HG03469 (cell line): ENCODE data around the gene FAM241A.
"Not testable (repeated sequence)": the region's sequence is repeated elsewhere in the genome, so short reads cannot be mapped to it uniquely, and the experiment has no call there.

ENCODE experiments used
- ATAC-seq: cut with Tn5 transposase; IDR thresholded peaks from one replicate; pipeline ENCODE4 v1.9.1; 2021; ENCODE audit warnings: mild to moderate bottlenecking, moderate library complexity, moderate number of reproducible peaks; ENCODE audit not compliant: unreplicated experiment

FAM241A gene

GRCh38 chr4:112136551-112136950, 8.7 kb upstream of the FAM241A start:
- ATAC-seq = no peak

DNA sequence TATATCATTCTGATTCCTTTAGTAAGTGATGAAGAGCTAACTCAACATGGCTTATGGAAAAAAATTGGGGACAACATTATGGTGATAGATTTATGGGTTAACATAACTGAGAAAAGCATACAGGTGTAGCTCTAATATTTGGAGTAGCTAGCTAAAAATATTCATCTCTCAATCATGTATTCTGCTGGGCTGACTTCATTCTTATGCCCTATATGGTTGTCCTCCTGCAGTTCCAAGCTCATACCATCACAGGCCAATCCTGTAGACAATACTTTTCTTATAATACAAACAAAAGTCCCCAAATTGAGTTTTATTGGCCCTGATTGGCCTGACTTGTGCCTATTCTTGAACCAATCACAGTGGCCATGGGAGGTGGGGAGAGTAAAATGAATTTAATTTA, 6.7 kb upstream of the FAM241A start:
- no peak for ATAC-seq

DNA sequence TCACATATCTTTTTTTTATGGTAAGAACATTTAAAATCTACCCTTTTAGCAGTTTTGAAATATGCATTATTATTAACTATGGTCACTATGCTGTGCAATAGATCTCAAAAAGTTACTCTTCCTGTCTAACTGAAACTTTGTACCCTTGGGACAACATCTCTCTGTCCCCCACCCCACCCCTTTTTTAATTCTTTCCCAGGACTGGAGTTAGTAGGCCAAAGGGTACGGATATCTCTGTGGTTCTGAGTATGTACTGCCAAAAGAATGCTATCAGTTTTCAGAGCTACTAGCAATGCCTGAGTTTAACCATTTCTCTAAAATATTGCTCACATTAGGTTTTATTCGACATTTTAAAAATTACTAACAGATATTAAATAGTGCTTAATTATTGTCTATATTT, 4.7 kb upstream of the FAM241A start:
- no peak for ATAC-seq

DNA sequence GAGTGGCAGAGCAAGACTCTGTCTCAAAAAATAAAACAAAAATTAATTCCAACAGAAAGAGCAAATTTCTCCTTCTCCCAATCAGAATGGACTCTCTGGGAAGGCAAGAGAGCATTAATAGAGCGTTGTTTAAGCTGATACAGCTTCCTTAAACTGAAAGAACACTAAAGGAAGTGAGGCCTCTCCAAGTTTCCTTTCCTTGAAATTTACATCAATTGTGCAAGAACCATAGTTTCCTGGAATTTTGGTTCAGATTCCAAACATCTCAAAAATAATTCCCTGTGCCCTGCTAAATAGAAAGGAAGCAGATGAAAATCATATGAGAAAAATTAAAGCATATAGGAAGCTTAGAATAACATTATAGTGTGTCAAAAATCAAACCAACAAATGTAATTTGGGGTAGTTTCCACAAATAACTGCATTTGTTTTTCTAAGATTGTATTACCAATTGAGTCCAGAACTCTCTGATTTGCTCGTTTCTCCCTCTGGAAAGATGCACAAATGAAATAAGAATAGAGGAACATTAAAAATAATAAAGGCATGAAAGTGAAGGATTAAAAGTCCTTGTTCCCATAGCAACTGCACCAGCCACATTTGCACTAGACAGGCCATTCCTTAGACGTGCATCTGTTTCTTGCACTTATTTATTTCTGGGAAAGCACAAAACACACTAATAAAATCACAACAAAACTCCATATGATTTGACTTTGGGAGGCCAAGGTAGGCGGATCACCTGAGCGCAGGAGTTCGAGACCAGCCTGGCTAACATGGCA, 3.7 kb upstream of the FAM241A start:
- ATAC-seq = no peak

DNA sequence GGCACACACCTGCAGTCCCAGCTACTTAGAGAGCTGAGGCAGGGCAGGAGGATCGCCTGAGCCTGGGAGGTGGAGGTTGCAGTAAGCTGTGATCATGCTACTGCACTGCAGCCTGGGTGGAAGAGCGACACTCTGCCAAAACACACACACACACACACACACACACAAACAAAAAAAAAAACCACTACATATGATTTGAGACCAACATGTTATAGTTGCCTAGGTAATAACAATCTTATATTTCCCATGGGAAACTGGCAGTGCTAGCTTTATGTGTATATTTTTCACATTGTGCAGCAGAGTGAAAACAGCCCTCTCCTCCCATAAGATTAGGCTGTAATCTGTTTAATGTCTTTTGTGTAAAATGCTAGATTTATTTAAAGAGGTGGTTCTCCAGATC, 3.1 kb upstream of the FAM241A start:
- no peak for ATAC-seq

DNA sequence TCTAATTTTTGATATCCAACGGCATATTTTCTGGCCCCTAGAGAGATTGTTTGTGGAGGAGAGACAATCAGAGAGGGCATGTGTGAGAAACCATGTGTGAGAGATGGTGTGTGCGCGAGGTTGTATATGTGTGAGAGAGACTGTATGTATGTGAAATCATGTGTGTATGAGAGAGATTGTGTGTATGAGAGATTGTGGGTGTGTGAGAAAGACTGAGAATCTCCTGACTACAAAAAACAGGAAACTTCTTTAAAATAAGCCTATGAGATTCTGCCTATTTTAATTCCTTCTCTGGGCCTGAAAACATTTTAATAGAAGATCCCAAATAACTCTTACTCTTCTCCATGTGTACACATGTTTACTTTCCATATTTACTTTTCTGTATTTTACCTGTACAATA, 1.5 kb upstream of the FAM241A start:
- ATAC-seq = no peak

GRCh38 chr4:112144546-112145325, 518 bp upstream of the FAM241A start:
- no peak for ATAC-seq

DNA sequence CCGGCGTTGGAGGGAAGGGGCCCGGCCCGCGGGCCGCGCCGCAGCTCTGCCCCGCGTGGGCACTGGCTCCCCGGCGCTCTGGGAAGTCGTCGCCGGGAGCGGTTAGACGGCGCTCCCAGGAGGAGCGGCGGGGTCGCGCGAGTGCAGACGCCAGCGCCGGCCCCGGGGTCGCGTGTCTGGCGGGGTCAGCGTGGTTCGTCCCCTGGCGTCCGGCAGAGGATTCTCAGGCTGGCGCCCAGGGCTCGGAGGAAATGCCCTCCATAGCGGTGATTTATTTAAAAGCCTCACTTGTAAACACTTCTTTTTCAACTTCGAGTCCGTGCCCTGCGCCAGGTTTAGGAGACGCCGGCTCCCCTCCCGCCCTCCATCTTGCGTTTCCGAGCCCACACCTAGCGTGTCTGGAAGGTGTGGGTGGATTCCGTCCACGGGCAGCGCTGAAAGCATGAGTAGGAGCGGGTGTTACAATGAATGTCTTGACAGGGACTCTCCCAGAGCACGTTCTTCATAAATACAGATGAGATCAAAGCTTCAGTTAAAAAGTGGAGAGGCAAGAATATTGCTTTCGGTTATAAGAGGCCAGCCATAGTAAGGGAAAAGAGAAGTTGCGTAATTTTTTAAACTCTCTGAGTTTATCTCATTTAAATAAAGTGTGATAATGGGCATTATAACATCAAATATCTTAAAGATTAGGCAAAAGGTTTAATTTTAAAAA, 692 bp downstream of the FAM241A start:
- peak; percentile 35 for ATAC-seq

DNA sequence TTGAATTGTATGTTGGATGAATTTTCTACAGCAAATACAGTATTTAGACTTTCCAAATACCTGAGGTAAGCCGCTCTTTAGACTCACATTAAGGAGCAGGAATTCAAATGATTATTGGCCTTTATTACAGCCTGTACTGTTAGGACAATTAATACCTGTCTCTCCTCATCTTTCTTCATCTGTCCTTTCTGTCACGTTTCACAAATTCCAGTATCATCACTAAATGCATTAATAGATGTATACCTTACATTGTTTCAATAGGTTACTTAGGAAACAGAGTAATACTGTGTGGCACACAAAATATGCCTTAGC, 1.2 kb downstream of the FAM241A start:
- no peak for ATAC-seq

DNA sequence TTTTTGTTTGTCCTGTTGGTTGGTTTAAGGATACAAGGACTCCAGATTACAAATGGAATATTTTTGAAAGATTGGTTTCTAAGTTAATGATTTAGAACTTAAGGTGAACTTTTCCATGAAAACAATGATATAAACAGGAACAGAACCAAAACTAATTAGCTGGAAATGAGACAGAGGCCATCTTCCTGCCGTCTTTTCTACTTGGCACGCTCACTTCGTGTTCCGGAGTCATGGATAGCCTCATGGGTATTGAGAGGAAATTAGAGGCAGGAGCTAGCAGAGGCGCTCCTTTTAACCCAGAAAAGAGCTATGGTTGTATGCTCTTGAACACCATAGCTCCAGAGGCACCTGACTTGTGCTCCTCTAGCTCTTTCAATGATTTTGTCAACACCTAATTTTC, 2.4 kb downstream of the FAM241A start:
- no peak for ATAC-seq

GRCh38 chr4:112150920-112151319, 5.7 kb downstream of the FAM241A start:
- ATAC-seq = no peak

- ATAC-seq = no peak
These were observed 7.3 kb downstream of the FAM241A start for GRCh38 chr4:112152521-112152920.

GRCh38 chr4:112153211-112153791, 8.0 kb downstream of the FAM241A start:
- no peak for ATAC-seq

DNA sequence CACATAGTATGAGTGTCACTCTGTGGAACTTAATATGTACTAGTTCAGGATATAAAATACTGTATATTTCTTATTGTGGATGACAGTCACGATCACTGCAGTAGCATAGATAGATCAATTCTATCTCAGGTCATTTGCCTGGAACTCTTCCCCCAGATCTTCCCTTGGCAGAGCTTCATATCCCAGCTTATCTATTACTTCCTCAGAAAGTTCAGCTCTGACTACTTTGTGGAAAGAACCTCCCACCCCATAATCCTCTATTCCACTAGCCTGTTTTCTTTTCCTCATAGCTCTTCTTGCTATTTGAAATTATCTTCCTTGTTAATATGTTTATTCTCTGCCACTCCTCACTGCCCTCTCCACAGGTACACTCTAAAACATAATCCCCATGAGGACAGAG, 10.9 kb downstream of the FAM241A start:
- no peak for ATAC-seq

DNA sequence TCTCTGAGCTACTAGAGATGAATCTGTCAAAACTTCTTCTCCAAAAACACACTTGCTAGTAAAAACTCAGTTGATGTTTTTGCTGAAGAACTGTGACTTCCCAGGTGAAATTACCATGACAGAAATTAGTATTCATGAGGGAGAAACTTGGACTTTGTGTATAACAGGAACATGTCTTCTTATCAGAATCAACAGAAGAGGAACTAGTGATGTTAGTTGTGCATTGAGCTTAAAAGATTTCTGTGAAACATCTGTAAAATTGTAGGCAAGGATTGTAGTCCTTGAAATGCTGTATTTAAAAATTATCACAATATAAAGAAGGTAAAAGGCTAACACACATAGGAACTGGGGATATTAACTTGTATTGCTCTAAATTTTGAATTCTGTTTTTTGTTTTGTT, 11.3 kb downstream of the FAM241A start:
- ATAC-seq = no peak

DNA sequence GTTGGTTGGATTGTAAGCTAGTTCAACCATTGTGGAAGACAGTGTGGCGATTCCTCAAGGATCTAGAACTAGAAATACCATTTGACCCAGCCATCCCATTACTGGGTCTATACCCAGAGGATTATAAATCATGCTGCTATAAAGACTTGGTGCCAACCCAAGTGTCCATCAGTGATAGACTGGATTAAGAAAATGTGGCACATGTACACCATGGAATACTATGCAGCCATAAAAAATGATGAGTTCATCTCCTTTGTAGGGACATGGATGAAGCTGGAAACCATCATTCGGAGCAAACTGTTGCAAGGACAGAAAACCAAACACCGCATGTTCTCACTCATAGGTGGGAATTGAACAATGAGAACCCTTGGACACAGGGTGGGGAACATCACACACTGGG, 18.5 kb downstream of the FAM241A start:
- ATAC-seq = not testable (repeated sequence)

DNA sequence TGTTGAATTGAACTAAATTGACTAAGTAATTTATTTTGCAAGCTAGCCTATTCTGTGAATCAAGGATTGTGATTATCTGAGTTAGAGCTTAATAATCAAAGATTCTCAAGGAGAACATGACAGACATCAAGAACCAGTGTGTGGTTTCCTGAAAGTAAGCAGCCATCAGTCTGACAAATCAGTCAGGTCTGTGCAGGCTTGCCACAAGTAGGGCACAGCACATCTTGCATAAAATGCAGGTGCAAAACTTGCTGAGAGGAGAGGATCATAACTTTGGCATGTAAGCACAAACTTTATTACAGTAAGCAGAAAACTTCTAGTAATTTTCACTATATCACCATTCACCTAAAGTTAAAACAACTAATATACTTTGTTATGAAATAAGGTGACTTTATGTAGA, 22.5 kb downstream of the FAM241A start:
- ATAC-seq = no peak

DNA sequence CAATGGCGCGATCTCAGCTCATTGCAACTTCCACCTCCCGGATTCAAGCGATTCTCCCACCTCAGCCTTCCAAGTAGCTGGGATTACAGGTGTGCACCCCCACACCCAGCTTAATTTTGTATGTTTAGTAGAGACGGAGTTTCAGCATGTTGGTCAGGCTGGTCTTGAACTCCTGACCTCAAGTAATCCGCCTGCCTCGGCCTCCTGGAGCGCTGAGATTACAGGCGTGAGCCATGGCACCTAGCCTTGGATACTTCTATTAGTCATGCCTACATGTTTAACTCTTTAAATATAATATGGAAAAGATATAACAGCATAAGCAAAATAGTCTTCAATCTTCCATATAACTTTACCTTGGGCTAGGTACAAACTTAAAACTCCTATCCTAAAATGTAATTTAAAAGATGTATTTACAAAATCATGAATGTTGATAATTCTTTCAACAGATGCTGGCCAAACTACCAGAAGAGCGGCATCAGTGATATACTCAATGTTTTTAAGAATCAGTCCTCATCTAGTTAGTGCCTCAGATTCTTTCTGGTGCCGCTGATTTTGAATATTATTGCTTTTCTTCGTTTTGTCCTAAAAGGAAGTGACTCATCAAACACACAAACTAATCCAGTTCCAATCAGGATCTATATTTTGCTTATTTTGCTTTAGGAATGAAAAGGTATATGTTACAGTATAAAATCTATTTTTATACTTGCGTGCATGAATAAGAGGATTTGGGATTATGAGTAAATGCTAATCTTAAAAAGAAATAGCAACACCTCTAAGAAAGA, 23.7 kb downstream of the FAM241A start:
- no peak for ATAC-seq

- no peak for ATAC-seq
These were observed 25.3 kb downstream of the FAM241A start for GRCh38 chr4:112170451-112170993.

DNA sequence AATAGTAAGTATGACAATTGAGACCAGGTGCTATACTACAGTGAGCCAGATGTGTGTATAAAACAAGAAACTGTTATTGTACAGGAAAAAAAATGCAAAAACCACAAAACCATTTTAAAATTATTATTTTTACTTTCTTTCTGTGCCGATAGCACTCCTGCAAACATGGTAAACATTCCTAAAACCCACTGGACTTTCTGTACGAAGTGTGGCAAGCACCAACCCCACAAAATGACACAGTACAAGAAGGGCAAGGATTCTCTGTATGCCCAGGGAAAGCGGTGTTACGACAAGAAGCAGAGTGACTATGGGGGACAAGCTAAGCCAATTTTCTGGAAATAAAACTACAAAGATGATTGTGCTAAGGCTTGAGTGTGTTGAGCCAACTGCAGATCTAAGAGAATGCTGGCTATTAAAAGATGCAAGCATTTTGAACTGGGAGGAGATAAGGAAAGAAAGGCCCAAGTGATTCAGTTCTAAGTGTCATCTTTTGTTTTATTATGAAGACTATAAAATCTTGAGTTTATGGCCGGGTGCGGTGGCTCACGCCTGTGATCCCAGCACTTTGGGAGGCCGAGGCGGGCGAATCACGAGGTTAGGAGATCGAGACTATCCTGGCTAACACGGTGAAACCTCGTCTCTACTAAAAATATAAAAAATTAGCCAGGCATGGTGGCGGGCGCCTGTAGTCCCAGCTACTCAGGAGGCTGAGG, 26.0 kb downstream of the FAM241A start:
- not testable (repeated sequence) for ATAC-seq
